ENCODE results near the gene HERC2. TPM values are rescaled to one million over a fixed set of nuclear protein-coding genes. Genes with fewer than 3 reads are reported as not detected.
"Not testable (repeated sequence)": the region's sequence is repeated elsewhere in the genome, so short reads cannot be mapped to it uniquely, and the experiment has no call there.

HERC2 gene
- total and polyA plus RNA-seq, 5 donors: 46.0 to 65.3 (median 54.8) TPM

DNA sequence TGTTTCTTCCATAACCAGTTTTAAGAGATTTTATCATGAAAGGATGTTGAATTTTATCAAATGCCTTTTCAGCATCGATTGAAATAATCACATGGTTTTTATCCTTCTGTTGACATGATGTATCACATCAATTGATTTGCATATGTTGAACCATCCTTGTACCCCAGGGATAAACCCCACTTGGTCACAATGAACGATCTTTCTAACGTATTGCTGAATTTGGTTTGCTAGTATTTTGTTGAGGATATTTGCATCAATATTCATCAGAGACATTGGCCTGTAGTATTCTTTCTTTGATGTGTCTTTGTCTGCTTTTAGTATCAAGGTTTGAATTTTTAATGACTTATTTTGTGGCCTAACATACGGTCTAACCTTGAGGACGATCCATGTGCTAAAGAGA is 13.3 kb downstream of the HERC2 start:
- DNase-seq; intact Hi-C loops (cut with DNase I); H3K27ac ChIP-seq (ENCODE audit: low read length); H3K27me3 ChIP-seq (ENCODE audit: control insufficient read depth, insufficient read depth); ATAC-seq; H3K9me3 ChIP-seq (ENCODE audit: control insufficient read depth, low read length); H3K4me3 ChIP-seq (ENCODE audit: low read length); H3K4me1 ChIP-seq (ENCODE audit: control insufficient read depth, insufficient read depth, low read length): not testable (repeated sequence)
- WGBS: 97% methylated on average over 5 of the region's 5 CpGs

DNA sequence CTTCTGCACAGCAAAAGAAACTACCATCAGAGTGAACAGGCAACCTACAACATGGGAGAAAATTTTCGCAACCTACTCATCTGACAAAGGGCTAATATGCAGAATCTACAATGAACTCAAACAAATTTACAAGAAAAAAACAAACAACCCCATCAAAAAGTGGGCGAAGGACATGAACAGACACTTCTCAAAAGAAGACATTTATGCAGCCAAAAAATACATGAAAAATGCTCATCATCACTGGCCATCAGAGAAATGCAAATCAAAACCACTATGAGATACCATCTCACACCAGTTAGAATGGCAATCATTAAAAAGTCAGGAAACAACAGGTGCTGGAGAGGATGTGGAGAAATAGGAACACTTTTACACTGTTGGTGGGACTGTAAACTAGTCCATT is 16.3 kb downstream of the HERC2 start:
- DNase-seq; H3K27ac ChIP-seq (ENCODE audit: low read length); intact Hi-C loops (cut with DNase I); ATAC-seq; H3K9me3 ChIP-seq (ENCODE audit: control insufficient read depth, low read length); H3K27me3 ChIP-seq (ENCODE audit: control insufficient read depth, insufficient read depth); H3K4me1 ChIP-seq (ENCODE audit: control insufficient read depth, insufficient read depth, low read length); H3K4me3 ChIP-seq (ENCODE audit: low read length): not testable (repeated sequence)
- WGBS: 97% methylated on average over 2 of the region's 2 CpGs

DNA sequence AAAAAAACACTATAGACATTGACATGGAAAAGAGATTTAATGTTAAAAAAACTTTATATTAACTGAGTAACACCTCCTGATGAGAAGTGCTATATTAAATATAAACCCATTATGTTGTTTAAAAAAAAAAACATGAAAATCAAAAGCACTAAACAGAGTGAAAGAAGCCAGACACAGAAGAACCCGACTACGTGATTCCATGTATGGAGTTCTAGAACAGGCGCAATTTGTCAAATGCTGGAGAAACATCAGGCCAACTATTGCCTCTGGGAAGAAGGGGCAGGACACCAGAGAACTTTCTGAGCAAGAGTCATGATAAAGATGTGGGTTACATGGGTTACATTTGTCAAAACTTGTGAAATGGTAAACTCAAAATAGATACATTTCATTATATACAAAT is 24.5 kb downstream of the HERC2 start:
- H3K4me1 ChIP-seq (ENCODE audit: control insufficient read depth, insufficient read depth, low read length); DNase-seq; H3K4me3 ChIP-seq (ENCODE audit: low read length); H3K27me3 ChIP-seq (ENCODE audit: control insufficient read depth, insufficient read depth); intact Hi-C loops (cut with DNase I); H3K27ac ChIP-seq (ENCODE audit: low read length); H3K9me3 ChIP-seq (ENCODE audit: control insufficient read depth, low read length); ATAC-seq: not testable (repeated sequence)
- WGBS: 94% methylated on average over 3 of the region's 3 CpGs

DNA sequence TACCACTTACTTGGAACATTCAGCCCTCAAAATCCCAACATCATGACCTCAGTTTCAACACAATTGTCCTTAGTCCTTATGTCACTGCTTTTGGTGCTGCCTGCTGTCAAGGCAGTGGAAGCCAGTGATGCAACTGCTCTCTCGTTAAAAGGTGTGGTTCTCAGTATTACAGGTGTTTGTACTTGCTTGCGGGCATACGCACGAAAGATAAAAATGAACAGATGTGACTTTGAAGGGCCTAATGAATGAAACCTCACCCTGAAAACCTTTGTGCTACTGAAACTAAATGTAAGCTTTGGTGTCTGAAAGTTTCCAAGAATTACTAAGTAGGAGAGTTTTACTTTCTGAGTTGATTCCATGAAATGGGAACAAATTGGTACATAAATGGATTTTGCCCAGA is 25.2 kb downstream of the HERC2 start:
- H3K4me1 ChIP-seq (ENCODE audit: control insufficient read depth, insufficient read depth, low read length); DNase-seq; H3K9me3 ChIP-seq (ENCODE audit: control insufficient read depth, low read length); intact Hi-C loops (cut with DNase I); H3K27ac ChIP-seq (ENCODE audit: low read length); H3K27me3 ChIP-seq (ENCODE audit: control insufficient read depth, insufficient read depth); ATAC-seq; H3K4me3 ChIP-seq (ENCODE audit: low read length): not testable (repeated sequence)
- WGBS: 91% methylated on average over 4 of the region's 4 CpGs

DNA sequence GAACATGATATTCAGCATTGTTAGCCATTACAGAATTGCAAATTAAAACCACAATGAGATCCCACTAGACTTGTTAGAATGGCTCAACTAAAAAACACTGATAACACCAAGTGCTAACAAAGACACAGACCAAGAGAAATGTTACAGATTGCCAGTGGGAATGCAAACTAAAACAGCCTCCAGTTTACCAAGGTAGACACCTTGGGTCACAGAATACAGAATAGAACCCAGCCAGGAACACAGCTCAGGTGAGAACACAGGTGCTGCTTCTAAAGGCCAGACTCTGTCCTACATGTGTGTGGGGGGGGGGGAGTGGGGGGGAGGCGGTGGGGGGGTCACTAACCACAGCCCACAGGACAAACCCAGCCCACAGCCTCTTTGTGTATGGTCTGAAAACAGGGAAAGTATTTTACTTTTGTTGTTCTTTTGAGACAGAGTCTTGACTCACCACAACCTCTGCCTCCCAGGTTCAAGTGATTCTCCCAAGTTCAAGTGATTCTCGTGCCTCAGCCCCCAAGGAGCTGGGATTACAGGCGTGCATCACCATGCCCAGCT is 26.9 kb downstream of the HERC2 start:
- DNase-seq; H3K27me3 ChIP-seq (ENCODE audit: control insufficient read depth, insufficient read depth); intact Hi-C loops (cut with DNase I); H3K4me1 ChIP-seq (ENCODE audit: control insufficient read depth, insufficient read depth, low read length); H3K9me3 ChIP-seq (ENCODE audit: control insufficient read depth, low read length); ATAC-seq; H3K4me3 ChIP-seq (ENCODE audit: low read length); H3K27ac ChIP-seq (ENCODE audit: low read length): not testable (repeated sequence)
- 81% methylated on average over 3 of the region's 3 CpGs for WGBS

DNA sequence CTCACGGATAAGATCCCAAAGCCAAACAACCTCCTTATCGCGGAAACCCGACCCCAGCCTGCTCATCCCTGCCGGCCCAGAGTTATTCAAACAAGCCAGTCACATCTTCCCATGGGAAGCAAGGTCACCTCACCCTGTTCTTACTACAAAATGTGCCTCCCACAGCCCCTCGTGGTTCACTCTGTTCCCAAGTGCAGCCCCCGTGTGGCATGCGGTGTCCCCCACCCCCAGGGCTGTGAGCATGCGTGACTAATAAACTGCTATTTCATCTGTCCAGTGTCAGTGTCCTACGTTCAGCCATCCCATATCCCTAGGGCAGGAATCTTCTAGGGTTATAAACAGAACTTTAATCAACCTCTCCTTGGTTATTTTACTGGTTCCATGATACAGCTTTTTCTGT is 27.4 kb downstream of the HERC2 start:
- intact Hi-C loops (cut with DNase I): not testable (repeated sequence)
- 47% methylated on average over 9 of the region's 10 CpGs for WGBS

DNA sequence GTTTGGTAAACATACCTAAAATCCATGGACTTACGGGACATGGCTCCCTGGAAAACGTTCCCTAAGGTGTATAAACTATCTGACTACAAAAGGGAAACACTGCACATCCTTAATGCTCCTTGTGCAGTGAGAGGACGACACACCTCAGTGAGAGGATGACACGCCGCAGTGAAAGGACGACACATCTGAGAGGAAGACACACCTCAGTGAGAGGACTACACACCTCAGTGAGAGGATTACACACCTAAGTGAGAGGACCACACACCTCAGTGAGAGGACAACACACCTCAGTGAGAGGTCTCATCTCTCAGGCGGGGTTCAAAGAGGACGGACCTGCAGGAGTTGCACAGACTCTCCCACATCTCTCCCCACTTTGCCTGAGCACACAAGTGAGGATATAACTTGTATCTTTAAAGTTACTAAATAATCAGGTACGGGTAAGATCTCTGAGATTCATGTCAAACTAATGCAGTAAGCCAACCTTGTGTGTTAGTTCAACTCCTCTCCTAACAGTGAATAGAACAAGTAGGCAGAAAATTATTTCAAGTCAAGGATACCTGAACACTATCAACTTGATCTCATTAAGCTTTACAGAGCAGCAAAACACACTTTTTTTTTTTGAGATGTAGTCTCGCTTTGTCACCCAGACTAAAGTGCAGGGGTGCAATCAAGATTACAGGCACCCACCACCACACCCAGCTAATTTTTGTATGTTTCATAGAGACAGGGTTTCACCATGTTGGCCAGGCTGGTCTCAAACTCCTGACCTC is 32.1 kb downstream of the HERC2 start:
- H3K4me3 ChIP-seq (ENCODE audit: low read length): no peak overlapping the region
- intact Hi-C loops (cut with DNase I): no loop called here
- DNase-seq: no peak
- no peak overlapping the region for H3K27ac ChIP-seq (ENCODE audit: low read length)
- whole genome bisulfite sequencing: 89% methylated on average over 10 of the region's 10 CpGs
- no peaks in the 10 kb centered on the region for H3K27me3 ChIP-seq (ENCODE audit: control insufficient read depth, insufficient read depth)
- H3K4me1 ChIP-seq (ENCODE audit: control insufficient read depth, insufficient read depth, low read length): peaks cover 2% of the 10 kb centered on the region
- H3K9me3 ChIP-seq (ENCODE audit: control insufficient read depth, low read length): no peaks in the 10 kb centered on the region
- ATAC-seq: peak in 1 of 2 donors; percentile 12

More for the DNA sequence above, 27.4 kb downstream of the HERC2 start:
- peak in 1 of 3 donors; percentile 48 for DNase-seq
- not testable (repeated sequence) for H3K4me1 ChIP-seq (ENCODE audit: control insufficient read depth, insufficient read depth, low read length); H3K27me3 ChIP-seq (ENCODE audit: control insufficient read depth, insufficient read depth); H3K27ac ChIP-seq (ENCODE audit: low read length); ATAC-seq; H3K9me3 ChIP-seq (ENCODE audit: control insufficient read depth, low read length); H3K4me3 ChIP-seq (ENCODE audit: low read length)

DNA sequence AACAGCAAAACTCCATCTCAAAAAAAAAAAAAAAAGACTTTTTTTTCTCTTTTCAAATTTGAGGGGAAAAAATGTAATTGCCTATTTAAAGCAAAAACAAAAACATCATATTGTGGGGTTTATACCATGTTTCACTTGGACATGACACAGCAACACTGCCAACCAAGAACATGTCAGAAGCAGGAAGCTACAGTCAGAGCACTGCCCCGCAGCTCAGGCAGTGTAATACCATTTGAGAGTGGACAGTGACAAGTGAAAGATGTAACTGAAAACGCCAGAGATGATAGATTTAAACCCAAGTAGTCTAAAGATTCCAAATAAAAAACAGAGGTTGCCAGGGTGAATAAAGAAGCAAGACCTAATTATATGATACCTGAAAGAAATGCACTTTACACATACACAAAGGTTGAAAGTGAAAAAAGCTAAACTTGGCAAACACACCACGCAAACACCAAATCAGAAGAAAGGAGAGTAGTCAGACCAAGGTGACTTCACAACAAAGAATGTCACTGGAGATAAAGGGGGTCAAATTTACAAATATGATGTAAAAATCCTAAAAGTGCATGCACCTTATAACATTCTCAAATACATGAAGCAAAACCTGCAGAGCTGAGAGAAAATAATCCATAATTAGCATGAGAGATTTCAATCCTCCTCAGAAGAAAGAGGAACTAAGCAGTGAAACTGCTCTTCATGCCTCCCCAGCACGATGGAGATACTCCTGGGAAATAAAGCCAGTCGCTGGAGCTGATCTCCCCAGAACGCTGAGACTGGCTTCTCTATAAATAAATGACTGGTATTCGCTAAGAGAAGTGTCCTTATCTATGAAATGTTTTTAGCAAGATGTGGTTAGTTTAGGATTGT is 32.9 kb downstream of the HERC2 start:
- DNase-seq; H3K4me3 ChIP-seq (ENCODE audit: low read length); H3K27me3 ChIP-seq (ENCODE audit: control insufficient read depth, insufficient read depth); H3K9me3 ChIP-seq (ENCODE audit: control insufficient read depth, low read length); intact Hi-C loops (cut with DNase I); H3K27ac ChIP-seq (ENCODE audit: low read length); H3K4me1 ChIP-seq (ENCODE audit: control insufficient read depth, insufficient read depth, low read length): not testable (repeated sequence)
- whole genome bisulfite sequencing: 59% methylated on average over 7 of the region's 7 CpGs
- ATAC-seq: peak; percentile 23 to 40

DNA sequence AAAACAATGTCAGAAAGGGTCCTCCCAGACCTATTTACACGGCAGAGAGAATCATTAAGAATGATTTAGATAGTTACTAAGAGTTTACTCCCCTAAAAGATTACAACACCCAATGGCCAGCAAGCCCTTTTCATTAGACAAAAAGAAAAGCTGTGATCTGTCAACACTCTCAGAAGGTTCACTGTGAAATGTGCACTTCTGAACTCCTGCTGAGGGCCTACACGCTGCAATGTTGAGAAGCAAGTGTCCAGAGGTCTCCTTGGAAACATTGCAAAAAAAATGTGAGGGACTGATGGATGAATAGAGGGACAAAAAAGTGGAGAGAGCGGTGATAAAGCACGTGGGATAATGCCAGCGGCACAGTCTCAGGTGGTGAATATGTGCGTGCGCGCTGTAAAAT is 35.3 kb downstream of the HERC2 start:
- H3K4me3 ChIP-seq (ENCODE audit: low read length); H3K27me3 ChIP-seq (ENCODE audit: control insufficient read depth, insufficient read depth); H3K4me1 ChIP-seq (ENCODE audit: control insufficient read depth, insufficient read depth, low read length); H3K9me3 ChIP-seq (ENCODE audit: control insufficient read depth, low read length); H3K27ac ChIP-seq (ENCODE audit: low read length); intact Hi-C loops (cut with DNase I): not testable (repeated sequence)
- WGBS: 57% methylated on average over 8 of the region's 8 CpGs
- peak in 1 of 3 donors; percentile 49 for DNase-seq
- peak; percentile 79 to 83 for ATAC-seq

DNA sequence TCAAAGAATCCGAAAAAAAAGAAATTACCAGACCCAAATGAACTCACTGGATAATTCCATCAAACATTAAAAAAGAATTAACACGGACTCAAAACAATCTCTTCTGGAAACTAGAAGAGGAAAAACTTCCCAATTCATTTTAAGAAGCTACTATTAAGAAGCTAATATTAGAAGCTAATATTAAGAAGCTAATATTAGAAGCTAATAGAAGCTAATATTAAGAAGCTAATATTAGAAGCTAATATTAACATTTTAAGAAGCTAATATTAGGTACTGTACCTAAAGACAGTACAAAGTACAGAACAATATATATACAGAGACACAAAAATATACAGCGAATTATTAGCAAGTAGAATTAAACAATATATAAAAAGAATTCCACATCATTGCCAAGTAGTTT is 35.9 kb downstream of the HERC2 start:
- peaks cover 2% of the 10 kb centered on the region for H3K4me1 ChIP-seq (ENCODE audit: control insufficient read depth, insufficient read depth, low read length)
- WGBS: 92% methylated on average over 3 of the region's 3 CpGs
- no peak overlapping the region for H3K27ac ChIP-seq (ENCODE audit: low read length)
- no peak for DNase-seq
- H3K27me3 ChIP-seq (ENCODE audit: control insufficient read depth, insufficient read depth): no peaks in the 10 kb centered on the region
- H3K4me3 ChIP-seq (ENCODE audit: low read length): no peak overlapping the region
- no peak for ATAC-seq
- intact Hi-C loops (cut with DNase I): no loop called here
- no peaks in the 10 kb centered on the region for H3K9me3 ChIP-seq (ENCODE audit: control insufficient read depth, low read length)

DNA sequence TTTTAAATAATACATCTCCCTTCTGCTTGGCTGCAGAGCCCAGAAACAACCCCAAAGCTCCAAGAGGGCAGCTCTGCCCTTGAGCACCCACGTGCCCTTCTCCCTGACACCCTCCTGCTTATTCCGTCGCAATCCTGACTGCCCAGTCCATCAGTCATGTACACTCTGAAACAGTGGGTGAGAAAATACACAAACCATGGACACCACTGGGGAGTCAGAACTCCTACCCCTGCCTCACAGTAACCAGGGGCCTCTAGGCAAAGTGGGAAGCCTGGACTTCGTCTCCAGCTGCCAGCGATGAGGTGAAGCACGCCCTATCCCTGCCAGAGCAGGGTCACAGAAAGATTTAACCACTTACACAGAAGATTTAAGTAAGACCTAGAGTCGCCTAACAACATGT is 40.1 kb downstream of the HERC2 start:
- WGBS: 75% methylated on average over 7 of the region's 7 CpGs
- Histone ChIP-seq H3K4me1 (ENCODE audit: control insufficient read depth, insufficient read depth, low read length) (peaks cover 3% of the 10 kb centered on the region), H3K9me3 (ENCODE audit: control insufficient read depth, low read length) (no peaks in the 10 kb centered on the region), H3K27me3 (ENCODE audit: control insufficient read depth, insufficient read depth) (no peaks in the 10 kb centered on the region), H3K4me3 (ENCODE audit: low read length) (no peak overlapping the region), H3K27ac (ENCODE audit: low read length) (no peak overlapping the region)
- ATAC-seq: peak; percentile 23 to 34
- intact Hi-C loops (cut with DNase I): no loop called here
- no peak for DNase-seq

Data from right cardiac atrium (tissue), 5 donors.